HG03060 (cell line): ENCODE data around the gene HEXD.
A peak's percentile ranks its signal among the peaks of the same experiment; 100 is the strongest.

ENCODE experiments used
- ATAC-seq: cut with Tn5 transposase; IDR thresholded peaks from one replicate; pipeline ENCODE4 v1.9.1; 2021; ENCODE audit warnings: low read depth, moderate number of reproducible peaks; ENCODE audit not compliant: unreplicated experiment

Gene HEXD

GRCh38 chr17:82438401-82439193 is 20.4 kb downstream of the HEXD start:
- no peak for ATAC-seq

GRCh38 chr17:82439194-82439828 is 21.2 kb downstream of the HEXD start:
- ATAC-seq = no peak

- no peak for ATAC-seq
Measured at GRCh38 chr17:82439829-82440365, 21.8 kb downstream of the HEXD start.

DNA sequence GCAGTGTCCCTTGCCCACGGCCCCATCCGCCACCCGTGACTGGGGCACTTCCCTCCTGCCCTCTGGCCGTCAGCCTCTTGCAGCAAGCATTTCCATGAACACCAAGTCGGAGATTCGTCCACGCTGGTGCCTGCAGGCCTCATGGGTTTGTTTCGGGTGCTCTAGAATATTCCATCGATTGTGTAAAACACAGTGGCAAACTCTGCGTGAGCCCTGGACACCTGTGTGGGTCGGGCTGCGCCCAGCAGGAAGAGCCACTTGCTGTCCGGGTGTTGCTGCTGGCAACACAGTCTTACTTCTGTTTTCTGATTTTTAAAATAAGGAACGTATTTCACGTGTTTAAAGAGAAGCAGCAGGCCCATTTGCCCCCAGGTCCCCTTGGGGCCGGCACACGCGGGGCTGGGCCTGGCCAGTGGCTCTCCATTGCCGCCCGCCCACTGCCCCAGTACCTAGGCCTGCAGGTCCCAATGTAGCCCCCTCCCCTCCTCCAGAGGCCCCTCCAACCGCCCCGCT is 22.4 kb downstream of the HEXD start:
- ATAC-seq = no peak

GRCh38 chr17:82440991-82441627 is 23.0 kb downstream of the HEXD start:
- ATAC-seq = no peak

DNA sequence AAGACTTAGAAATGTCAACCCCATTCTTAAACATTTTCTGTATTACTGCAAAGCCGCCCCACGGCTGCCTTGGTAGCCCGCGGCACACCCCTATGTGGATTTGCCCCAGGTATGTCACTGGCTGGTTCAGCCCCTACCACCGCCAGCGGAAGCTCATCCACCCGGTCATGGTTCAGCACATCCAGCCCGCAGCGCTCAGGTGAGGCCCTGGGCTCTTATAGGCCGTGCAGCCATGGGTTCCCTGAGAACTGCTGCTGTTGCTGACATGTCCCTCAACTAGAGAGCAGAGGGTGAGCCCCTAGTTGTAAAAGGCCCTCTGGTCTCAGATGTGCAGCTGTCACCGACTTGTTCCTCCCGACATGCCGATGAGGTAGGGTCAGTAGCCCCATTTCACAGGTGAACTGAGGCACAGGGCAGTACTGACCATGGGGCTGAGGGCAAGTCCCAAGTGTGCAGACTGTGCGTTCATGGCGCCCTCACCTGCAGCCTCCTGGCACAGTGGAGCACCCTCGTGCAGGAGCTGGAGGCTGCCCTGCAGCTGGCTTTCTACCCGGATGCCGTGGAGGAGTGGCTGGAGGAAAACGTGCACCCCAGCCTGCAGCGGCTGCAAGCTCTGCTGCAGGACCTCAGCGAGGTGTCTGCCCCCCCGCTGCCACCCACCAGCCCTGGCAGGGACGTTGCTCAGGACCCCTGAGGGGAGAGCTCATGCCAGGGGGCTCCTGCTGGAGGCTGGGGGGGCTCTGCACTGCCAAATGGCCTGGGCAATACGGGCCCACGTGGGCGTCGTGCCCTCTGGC is 23.7 kb downstream of the HEXD start:
- ATAC-seq = no peak

DNA sequence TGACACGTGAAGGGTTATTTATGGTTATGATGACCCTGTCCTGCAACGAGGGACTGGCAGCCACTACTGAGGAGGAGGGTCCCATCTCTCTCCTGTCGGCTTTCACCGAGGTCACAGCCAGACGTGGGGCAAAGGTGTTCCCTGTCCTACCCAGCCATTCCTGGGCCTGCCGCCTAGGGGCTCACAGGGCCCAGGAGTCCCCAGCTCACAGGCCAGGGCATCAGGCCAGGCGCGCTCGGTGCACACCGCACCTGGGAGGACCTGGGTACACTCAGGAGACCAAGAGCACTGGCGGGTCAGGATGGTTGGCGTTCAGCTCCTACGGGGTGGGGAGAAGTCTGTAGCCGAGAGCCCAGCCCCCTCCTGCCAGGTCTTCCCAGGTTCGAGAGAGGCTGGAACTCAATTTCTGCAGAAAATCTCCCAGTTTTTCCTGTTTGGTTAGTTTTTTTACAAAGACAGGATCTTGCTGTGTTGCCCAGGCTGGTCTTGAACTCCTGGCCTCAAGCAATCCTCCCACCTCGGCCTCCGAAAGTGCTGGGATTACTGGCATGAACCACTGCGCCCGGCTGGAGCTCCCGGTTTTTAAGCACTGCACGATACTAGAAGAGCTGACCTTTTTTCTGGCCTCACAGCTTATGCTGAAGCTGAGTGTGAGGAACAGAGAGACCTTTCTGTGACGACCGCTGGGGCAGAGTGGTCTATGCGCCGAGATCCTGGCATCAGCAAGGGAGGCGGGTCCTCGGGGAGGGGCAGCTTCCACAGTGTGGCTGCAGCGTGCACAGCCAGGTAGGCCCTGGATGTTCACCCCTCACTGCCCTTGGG is 24.7 kb downstream of the HEXD start:
- ATAC-seq = no peak

- ATAC-seq = no peak
Measured at GRCh38 chr17:82443465-82444283, 25.5 kb downstream of the HEXD start.

DNA sequence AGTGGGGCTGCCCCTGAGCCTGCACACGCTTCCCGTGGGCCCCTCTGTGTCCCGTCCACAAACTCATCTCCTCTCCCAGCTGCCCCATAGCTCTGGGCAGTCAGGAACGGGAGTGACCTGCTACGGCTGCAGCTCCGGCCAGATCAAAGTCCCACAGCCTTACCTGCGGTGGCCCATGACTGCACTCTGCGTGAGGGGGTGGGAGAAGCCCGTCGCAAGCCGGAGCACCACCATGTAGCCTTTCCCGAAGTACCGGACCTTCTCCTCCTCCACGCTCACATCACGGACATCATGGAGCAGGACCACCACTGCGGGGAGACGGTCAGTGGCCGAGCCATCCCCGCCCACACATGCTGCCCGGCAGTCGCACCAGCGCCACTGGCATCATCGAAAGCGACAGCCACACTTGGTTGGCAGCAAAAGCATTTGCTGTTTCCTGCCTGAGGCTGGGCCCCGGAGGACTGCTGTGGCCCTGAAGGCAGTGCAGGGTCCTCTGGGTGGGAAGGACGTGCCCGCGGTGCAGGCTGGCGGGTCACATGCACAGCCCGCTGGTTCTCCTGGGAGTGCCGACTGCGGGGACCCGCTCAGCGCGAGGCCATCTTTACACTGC is 26.2 kb downstream of the HEXD start:
- no peak for ATAC-seq

DNA sequence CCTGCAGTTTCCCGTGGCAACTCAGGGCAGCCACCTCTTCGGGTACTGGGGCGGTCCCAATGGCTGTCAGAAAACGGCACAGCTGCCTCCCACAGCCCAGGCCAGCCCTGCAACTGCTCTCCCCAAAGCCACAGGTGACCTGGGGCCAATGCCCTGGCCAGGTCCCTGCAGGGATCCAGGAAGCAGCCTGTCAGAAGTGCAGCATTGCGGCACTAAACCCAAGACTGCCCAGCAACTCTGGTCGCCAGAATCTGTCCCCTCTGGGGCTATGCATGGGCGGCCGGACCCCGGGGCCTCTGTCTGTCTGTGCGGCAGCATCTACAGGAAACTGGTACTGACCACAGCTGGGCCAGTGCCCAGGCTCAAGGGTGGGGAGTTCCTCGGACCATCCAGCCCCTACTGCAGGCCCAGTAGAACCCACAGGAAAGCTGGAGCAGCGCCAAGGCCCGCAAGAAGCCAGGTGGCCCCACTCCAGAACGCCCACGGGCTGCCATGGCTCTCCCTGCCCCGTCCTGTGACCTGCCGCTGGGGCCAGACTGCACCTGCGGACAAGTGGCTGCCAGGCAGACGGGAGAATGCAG is 26.9 kb downstream of the HEXD start:
- no peak for ATAC-seq

DNA sequence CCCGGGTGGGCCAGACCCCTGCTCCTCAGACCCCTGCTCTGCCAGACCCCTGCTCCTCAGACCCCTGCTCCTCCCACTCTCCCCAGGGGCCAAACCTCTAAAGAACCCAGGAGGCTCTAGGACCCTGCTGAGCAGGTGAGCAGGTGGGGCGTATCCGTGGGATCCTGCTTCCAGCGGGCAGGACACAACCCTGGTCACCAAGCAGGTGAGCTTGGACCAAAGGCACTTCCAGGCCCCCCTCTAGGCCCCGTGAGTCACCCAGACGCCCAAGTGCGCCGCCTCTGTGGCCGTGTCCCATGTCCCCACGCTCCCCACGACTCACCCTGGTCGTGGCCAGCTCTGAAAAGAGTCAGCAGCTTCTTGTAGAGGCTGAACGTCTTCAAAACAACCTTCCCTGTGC is 27.4 kb downstream of the HEXD start:
- ATAC-seq = no peak

DNA sequence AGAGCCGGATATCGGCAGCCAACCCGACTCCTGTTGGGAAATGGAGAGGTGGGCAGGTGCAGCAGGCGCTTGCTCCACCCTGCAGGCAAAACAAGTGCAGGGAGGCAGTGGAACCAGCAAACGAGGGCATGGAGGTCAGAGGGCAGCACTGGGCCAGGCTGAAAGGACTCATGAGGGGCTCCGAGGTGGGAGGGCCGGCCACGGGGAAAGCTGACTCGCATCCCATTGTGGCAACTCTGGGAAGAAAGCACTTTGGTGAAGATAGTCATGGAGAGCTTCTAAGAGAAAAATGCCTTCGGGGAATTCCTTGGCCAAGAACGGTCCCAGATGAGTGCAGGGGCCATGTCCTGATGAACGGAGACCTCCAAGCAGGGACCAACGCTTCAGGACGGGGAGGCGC is 28.0 kb downstream of the HEXD start:
- ATAC-seq = no peak

DNA sequence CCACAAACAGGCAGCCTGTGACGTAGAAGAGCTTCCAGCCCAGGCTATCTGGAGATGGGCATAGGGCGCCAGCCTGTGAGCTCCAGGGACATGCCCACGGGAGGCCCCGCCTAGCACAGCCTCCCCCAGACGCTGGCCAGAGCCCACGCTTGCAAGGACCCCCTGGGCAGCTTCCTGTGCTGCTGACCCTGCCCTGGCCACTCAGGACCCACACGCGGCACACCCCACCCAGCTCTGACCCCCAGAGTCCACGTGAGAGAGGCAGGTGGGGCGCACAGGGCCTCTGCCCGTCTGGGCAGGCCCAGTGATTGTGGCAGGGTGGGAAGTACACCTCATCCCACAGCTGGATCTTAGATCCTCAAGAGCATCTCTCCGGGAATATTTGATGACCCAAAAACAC is 28.5 kb downstream of the HEXD start:
- no peak for ATAC-seq

GRCh38 chr17:82447876-82448275 is 29.7 kb downstream of the HEXD start:
- ATAC-seq = no peak

DNA sequence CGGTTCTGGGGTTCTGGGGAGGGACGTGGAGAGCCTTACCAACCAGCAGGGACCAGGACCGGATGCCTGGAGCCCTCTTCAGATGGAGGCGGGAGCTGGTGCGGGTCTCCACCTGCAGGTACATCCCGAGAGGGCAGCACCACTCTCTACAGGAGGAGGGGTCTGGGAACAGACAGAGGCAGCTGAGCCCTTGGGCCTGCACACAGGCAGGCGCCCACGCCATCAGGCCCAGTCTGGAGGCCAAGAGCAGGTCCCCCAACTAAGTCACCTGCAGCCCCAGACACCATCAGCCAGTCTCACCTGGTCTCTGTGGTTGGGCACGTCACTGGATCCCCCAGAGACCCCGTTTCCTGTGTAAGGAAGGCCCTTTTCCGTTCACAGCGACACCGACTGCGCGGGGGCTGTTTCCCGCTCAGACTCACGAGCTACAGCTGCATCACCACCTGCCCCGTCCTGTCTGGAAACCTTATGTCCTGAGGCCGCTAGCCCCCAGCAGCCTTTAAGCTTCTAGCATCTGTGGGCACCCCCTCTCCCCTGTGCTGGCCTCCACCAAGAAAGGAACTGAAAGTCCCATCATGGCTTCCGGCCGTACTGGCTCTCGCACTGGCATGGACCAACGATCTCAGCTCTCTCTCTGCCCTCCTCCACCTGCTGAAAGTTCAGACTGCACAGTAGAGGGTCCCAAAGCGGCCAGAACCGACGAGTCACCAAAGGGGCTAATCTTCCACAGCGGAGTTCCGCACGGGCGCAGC is 31.2 kb downstream of the HEXD start:
- peak; percentile 46 for ATAC-seq

DNA sequence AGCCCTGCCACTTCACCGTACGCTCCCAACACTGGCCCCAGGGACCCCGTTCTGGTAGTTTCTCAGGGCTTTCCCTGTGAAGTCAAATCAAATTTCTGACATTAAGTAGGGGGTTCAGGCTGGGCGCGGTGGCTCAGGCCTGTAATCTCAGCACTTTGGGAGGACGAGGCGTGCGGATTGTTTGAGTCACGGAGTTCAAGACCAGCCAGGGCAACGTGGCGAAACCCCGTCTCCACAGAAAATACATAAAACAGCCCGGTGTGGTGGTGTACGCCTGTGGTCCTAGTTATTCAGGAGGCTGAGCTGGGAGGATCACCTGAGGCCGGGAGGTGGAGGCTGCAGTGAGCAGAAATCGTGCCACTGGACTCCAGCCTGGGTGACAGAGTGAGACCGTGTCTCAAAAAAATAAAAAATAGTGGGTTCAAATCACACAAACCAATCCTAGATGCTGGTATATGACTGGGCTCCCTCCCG is 31.8 kb downstream of the HEXD start:
- no peak for ATAC-seq
